ENCODE measurements around the gene PRSS36. TPM values are rescaled to one million over a fixed set of nuclear protein-coding genes. Genes with fewer than 3 reads are reported as not detected.

Gene PRSS36
- total RNA-seq, 1 donor from 2014 or later, result 0.96 TPM

DNA sequence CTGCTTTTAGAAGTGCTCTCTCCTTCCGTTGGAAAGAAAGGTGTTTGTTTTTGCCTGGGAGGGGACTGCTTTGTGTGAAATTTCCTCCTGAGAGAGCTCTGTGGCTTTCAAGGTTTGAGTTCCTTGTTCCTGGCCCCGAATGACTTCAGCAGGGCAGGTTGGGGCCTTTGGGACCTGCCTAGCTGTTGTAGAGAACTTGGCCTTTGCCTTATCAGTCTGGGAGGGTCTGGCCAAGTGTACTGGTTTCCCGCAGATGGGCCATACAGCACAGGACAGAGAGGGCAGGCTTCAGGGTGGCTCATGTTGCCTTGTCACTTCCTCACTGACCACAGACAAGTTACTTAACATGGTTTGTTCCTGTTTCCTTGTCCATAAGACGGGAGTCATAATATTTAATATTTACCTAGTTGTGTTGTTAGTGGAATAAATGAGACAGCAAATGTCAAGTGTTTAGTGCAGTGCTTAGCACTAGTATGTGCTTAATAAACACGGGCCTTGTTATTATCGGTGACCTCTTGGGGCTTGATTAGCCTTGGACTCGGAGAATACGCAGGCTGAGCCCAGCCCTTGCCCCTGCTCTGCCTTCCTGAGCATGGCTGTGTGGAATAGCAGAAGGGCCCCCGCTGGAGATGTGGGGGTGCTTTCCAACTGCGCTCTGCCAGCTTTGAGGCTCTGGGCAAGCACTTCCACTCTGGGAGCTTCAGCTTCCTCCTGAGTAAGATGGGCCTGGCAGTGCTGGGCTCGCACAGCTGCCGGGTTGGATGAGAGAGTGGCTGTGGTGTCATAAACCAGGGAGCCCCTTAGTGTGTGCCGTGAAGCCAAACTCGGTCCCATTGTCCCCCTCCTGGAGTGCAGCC, 20.9 kb downstream of the PRSS36 start:
- no peak for DNase-seq (ENCODE audit: low spot score in 2 of 2, unreplicated experiment in 2 of 2)
- Mint-ChIP-seq H3K4me3 (no peak overlapping the region), H3K9me3 (no peaks in the 10 kb centered on the region), H3K27me3 (ENCODE audit: low read depth) (no peaks in the 10 kb centered on the region), H3K36me3 (peaks cover 14% of the 10 kb centered on the region), H3K4me1 (peaks cover 33% of the 10 kb centered on the region), H3K27ac (peak overlapping the region; percentile 80)
- TF ChIP-seq, protein P1, sequence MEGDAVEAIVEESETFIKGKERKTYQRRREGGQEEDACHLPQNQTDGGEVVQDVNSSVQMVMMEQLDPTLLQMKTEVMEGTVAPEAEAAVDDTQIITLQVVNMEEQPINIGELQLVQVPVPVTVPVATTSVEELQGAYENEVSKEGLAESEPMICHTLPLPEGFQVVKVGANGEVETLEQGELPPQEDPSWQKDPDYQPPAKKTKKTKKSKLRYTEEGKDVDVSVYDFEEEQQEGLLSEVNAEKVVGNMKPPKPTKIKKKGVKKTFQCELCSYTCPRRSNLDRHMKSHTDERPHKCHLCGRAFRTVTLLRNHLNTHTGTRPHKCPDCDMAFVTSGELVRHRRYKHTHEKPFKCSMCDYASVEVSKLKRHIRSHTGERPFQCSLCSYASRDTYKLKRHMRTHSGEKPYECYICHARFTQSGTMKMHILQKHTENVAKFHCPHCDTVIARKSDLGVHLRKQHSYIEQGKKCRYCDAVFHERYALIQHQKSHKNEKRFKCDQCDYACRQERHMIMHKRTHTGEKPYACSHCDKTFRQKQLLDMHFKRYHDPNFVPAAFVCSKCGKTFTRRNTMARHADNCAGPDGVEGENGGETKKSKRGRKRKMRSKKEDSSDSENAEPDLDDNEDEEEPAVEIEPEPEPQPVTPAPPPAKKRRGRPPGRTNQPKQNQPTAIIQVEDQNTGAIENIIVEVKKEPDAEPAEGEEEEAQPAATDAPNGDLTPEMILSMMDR (IDR thresholded peaks at IDR 0.05; ENCODE audit: unreplicated experiment), result no peak

DNA sequence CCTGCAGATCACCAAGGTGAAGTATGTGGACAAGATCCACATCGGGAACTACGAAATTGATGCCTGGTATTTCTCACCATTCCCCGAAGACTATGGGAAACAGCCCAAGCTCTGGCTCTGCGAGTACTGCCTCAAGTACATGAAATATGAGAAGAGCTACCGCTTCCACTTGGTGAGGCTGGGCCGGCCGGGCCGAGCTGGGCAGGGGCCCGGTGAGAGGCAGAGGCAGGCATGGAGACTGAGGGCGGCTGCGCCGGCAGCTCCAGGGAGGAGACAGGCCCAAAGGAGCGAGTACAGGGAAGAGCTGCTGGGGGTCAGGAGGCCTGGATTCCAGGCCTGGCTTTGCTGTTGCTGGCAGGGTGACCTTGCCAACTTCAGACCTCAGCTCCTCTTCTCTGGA, 22.7 kb downstream of the PRSS36 start:
- no peak overlapping the region for H3K4me3 Mint-ChIP-seq
- peaks cover 20% of the 10 kb centered on the region for H3K4me1 Mint-ChIP-seq
- peaks cover 19% of the 10 kb centered on the region for H3K36me3 Mint-ChIP-seq
- DNase-seq (ENCODE audit: low spot score in 2 of 2, unreplicated experiment in 2 of 2), result no peak
- TF ChIP-seq, protein P1 (IDR thresholded peaks at IDR 0.05; ENCODE audit: unreplicated experiment), result no peak
- H3K9me3 Mint-ChIP-seq, result no peaks in the 10 kb centered on the region
- no peaks in the 10 kb centered on the region for H3K27me3 Mint-ChIP-seq (ENCODE audit: low read depth)
- no peak overlapping the region for H3K27ac Mint-ChIP-seq

DNA sequence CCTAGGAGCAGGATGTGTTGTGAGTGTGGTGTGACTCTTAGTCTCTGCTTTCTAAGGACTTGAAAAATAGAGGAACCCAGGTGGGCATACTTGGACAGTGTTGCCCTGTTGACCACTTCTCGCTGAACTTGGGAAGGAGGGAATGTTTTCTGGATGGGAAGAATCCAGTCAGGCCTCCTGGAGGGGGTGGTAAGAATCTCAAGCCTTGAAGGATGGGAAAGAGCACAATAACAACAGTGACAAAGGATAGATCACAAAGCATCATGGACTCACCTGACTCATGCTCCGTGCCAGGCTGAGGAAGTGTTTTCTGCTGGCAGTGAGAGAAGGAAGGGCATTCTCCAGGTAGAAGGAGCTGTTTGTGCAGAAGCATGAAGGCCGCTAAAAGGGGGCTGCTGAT, 24.0 kb downstream of the PRSS36 start:
- TF ChIP-seq, protein P1 (IDR thresholded peaks at IDR 0.05; ENCODE audit: unreplicated experiment), result no peak
- no peak for DNase-seq (ENCODE audit: low spot score in 2 of 2, unreplicated experiment in 2 of 2)
- Mint-ChIP-seq H3K36me3 (peaks cover 17% of the 10 kb centered on the region), H3K4me3 (no peak overlapping the region), H3K27ac (no peak overlapping the region), H3K4me1 (peaks cover 11% of the 10 kb centered on the region), H3K9me3 (no peaks in the 10 kb centered on the region), H3K27me3 (ENCODE audit: low read depth) (no peaks in the 10 kb centered on the region)

DNA sequence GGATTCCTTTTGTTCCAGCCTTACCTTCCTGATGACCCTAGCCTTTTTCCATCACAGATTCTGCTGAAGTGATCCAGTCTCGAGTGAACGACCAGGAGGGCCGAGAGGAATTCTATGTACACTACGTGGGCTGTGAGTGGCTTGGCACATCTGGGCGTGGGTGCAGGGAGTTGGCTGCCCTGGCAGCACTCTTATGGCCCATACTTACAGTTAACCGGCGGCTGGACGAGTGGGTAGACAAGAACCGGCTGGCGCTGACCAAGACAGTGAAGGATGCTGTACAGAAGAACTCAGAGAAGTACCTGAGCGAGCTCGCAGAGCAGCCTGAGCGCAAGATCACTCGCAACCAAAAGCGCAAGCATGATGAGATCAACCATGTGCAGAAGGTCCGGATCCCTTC, 29.7 kb downstream of the PRSS36 start:
- TF ChIP-seq, protein P1 (IDR thresholded peaks at IDR 0.05; ENCODE audit: unreplicated experiment), result no peak
- Mint-ChIP-seq H3K27ac (no peak overlapping the region), H3K4me1 (peaks cover 12% of the 10 kb centered on the region), H3K4me3 (no peak overlapping the region), H3K27me3 (ENCODE audit: low read depth) (no peaks in the 10 kb centered on the region), H3K9me3 (no peaks in the 10 kb centered on the region), H3K36me3 (peaks cover 21% of the 10 kb centered on the region)
- no peak for DNase-seq (ENCODE audit: low spot score in 2 of 2, unreplicated experiment in 2 of 2)

- peaks cover 12% of the 10 kb centered on the region for H3K4me1 Mint-ChIP-seq
- peaks cover 15% of the 10 kb centered on the region for H3K36me3 Mint-ChIP-seq
- no peaks in the 10 kb centered on the region for H3K9me3 Mint-ChIP-seq
- H3K4me3 Mint-ChIP-seq, result peak overlapping the region; percentile 84
- H3K27ac Mint-ChIP-seq, result peak overlapping the region; percentile 95
- no peaks in the 10 kb centered on the region for H3K27me3 Mint-ChIP-seq (ENCODE audit: low read depth)
- TF ChIP-seq, protein P1 (IDR thresholded peaks at IDR 0.05; ENCODE audit: unreplicated experiment), result no peak
- no peak for DNase-seq (ENCODE audit: low spot score in 2 of 2, unreplicated experiment in 2 of 2)
Measured at GRCh38 chr16:31118223-31119155, 31.4 kb downstream of the PRSS36 start.
